ENCODE results near the gene SLC2A8.

SLC2A8 gene

DNA sequence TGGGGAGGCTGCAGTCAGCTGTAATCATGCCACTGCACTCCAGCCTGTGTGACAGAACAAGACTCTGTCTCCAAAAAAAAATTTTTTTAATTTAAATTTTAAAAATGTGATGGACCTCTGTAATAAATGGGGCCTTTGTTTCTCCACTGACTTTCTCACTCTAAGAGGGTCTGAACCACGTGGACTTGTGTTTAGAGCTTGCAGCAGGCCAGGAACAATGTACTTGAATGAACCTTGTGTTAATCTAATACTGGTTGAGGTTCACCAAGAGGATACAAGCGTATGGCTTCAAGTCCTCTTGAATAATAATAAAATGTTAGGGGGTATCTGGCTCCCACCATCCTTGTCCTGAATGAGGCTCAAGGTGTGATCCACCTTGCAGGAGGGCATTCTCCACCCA is 14.4 kb upstream of the SLC2A8 start:
- DNase-seq = no peak

DNA sequence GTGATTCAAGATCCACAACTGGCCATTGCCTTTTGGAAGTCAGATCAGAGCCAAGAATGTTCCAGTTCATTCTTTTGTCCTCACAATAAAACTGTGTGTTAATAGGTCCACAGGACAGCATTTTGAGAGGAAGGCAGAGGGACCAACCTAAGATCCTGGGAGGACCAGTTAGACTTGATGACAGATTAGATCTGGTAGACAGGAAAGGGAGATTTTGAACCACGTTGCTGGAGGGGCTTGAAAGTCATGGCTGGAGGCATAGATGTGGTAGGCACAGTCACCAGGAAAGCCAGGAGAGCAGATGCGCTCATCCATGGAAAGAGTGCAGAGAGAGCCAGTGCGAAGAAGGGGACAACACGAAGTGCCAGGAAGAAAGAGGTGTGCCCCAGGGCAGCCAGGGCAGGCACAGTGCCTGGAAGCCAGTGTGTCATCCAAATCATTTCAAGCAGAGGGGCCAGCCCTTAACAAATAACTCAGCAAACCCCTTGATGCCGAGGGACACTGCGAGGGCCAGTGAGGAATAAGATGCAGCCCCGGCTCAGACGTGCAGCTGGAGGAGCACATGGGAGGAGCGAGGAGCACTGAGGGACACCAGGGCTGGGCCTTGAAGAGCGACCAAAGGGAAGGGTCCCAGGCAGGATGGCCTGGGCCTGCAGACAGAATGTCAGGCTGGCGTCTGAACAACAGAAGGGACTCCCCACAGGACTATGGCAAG is 12.8 kb upstream of the SLC2A8 start:
- DNase-seq = no peak

DNA sequence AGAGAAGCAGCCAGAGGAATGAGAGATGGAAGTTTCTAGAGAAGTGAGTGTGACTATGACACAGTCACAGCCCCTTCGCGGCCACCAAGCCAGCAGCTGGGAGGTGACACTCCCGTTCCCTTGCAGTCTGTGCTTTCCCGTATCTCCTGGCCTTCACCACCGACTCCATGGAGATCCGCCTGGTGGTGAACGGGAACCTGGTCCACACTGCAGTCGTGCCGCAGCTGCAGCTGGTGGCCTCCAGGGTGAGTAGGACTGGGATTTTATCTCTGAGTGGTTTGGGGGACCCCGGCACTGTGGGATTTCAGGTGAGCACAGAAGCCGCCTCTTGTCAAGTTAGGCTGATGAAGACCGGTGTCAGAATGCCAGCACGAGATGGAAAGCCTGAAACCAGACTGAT is 12.1 kb upstream of the SLC2A8 start:
- DNase-seq = no peak

DNA sequence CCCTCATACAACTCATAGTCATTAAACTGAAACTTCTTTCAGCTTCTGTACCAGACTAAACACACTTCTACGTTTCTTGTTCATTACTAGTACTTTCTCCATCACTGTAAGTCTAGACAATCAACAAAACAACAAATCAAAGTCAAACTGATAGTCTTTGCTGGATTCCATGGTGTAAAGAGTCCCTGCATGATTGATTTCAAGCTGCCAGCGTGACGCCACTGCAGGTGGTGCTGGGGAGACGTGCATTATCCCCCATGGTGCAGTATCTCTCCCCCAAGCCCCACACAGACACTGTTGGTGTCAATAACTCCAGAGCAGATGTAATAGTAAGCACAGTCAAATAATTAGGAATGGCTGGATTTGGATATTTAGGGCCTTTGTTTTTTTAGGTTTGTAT is 10.7 kb upstream of the SLC2A8 start:
- DNase-seq = no peak

DNA sequence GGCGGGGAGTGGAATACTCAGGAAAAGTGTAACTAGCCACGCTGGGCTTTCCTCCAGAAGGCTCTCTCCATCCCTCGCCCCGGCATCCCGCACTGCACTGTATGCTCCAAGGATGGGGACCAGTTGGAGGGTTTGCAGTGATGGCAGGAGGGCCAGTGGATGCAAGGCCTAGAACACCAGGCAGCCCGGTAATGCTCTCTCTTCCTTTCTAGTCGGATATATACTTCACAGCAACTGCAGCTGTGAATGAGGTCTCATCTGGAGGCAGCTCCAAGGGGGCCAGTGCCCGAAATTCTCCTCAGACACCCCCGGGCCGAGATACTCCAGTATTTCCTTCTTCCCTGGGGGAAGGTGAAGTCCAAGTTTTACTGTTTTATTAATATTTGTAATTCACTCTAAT is 10.0 kb upstream of the SLC2A8 start:
- DNase-seq = no peak

DNA sequence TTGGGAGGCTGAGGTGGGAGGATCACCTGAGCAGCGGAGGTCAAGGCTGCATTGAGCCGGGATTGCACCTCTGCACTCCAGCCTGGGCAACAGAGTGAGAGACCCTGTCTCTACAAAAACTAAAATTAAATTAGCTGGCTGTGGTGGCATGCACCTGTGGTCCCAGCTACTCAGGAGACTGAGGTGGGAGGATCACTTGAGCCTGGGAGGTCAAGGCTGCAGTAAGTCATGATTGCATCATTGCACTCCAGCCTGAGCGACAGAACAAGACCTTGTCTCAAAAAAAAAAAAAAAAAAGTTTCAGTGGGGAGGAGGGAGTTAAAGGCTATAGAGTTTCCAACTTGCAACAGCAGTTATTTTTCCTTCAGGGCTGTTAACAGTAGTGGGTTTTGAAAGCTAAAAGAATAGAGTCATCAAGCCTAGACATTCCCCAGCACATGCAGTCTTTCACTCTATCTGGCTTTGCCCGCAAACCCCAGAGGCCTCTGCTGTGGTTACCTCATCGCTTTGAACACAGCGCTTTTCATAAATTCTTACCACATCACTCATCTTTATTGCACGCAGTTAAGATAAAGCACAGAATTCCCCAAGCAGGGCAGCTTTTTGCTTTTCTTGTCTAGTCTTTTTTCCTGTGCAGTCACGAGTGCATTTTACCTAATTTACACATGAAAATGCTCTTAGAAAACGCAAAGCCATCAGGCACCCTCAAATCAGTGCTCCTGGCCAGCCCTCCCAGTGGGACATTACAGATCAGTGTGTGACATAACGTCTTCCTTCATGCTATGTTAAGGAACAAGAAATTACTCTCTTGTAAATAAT is 8.7 kb upstream of the SLC2A8 start:
- no peak for DNase-seq

DNA sequence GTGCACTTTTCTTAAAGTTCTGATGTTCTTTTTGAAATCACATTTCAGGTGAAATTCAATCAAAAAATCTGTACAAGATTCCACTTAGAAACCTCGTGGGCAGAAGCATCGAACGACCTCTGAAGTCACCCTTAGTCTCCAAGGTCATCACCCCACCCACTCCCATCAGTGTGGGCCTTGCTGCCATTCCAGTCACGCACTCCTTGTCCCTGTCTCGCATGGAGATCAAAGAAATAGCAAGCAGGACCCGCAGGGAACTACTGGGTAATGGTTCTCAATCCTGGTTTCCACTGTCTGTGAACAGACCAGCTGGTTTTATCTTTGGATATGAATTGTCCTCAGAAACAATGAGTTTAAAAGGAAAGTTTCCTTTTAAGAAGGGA is 8.1 kb upstream of the SLC2A8 start:
- no peak for DNase-seq

DNA sequence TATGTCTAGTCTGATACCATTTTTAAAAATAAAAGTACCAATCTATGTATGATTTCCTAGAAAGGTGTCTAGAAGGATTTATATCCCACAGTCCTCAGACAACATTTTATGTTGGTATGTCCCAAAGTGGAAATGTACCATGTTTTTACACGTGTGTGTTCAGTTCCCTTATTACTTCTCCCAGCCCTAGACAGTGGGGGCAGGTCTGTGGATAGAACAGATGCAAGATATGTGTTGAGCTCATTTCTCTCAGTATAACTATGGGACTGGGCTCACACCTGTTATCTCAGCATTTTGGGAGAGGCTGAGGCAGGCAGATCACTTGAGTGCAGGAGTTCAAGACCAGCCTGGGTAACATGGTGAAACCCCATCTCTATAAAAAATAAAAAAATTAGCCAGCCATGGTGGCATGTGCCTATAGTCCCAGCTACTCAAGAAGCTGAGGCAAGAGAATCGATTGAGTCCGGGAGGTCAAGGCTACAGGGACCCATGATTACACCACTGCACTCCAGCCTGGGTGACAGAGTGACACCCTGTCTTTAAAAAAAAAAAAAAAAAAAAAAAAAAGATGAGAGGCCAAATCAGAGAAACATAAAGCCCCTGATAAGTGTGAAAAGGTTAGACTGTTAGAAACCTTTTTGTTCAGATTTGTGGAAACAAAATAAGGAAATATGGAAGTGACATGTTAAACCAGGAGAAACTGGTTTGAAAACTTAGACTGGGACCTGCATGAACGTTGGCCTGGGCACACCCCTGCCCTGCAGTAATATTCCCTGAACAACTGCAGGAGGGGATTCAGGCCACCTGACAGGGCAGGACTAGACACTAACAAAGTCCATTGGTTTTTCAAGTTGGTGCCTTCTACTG is 7.4 kb upstream of the SLC2A8 start:
- no peak for DNase-seq

DNA sequence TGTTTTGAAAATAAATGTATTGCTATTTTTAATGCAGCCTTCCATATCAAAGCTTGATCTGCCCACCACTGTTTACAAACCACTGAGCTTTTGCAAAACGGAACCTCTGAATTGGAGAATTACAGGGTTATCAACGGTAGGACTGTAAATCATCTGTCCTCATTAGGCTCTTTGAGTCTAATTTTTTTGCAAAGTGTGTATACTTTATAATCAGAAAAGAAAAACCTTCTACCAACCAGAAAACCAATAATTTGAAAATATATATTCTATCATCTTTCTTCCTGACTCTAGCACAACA is 6.8 kb upstream of the SLC2A8 start:
- DNase-seq = no peak

DNA sequence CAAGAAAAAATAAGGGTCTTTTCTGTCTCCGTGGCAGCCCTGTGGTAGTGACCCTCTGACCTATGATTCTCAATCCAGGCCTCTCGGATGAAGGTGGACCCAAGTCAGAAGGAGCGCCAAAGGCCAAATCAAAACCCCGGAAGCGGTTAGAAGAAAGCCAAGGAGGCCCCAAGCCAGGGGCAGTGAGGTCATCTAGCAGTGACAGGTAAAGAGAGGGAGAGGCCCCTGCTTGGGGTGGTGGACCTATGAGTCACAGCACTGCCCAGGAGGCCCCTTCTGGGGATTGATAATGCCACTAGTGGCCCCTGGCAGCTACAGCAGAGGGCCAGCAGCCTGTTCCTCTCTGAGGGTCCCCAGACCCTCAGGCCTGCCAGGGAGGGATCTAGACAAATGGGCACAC is 6.4 kb upstream of the SLC2A8 start:
- no peak for DNase-seq

DNA sequence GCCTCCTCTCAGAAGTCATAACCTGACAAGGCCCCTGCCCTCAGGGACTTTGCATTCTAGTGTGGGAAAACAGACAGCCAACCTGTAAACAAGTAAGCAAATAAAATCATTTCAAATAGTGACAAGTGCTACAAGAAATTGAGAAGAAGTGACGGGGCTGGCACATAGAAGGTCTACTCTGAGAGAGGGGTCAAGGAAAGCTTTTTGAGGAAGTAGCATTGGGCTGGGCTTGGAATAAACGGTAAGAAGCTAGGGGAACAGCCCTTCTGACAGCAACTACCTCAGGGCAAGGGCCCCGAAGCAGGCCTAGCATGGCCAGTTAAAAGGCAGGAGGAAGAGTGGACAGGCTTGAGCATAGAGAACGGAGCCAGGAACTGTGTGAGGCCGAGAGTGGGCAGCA is 4.8 kb upstream of the SLC2A8 start:
- DNase-seq = no peak

DNA sequence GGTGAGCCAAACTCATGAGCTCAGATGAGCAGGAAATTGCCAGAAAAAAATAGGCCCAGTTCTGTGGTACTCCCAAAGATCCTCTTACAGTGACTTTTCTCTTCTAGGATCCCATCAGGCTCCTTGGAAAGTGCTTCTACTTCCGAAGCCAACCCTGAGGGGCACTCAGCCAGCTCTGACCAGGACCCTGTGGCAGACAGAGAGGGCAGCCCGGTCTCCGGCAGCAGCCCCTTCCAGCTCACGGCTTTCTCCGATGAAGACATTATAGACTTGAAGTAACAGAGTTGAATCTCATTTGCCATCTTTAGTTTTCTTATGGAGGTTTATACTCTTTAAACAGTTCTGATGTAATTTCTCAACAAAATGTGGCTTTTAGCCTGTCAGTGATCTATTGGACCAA is 4.0 kb upstream of the SLC2A8 start:
- no peak for DNase-seq

DNA sequence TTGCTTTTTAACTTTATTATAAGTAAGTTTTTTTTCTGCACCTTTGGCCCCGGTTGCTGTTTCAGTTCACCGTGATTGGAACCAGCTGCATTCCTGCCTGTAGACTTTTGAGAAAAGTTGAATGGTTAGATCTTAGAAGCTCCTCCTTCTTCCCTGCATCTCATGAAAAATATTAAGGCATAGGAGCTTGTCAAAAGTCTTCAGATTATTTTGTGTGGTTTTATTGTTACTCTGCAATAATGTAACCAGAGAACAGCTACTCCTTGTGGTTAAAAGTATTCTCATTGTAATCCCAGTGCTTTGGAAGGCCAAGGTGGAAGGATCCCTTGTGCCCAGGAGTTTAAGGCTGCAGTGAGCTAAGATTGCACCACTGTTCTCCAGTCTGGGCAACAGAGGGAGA is 3.3 kb upstream of the SLC2A8 start:
- DNase-seq = no peak

DNA sequence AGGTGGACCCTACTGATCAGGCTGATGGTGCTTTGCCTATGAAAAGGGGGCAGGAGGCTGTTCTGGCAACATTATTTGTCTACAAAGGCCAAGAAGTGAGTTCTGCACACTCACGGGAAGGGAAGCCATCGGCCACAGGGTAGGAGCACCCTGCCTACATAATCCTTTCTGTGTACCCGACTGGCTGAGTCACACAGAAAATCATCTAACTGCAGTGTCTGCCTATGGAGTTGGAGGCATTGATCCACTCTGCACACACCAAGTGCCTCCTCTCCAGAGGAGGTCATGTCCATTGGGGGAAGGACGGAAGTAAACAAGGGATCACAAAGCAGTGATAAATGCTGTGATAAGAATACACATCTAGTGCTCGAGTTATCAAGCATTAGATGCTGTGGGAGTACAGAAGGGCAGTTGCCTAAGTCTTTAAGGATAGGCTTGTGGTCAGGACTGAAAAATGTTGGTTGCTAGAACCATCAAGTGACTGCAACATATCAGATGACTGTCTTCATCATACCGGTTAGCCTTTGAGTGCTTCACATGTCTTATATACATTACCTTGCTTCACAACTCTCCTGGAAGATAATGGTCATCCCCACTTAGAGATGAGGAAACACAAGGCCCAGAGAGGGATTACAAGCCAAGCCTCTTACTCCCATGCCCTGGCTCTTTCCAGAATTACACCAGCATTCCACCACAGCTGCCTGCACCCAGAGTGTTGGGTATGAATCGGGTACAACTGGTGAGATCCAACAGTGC is 1.3 kb upstream of the SLC2A8 start:
- DNase-seq = no peak

DNA sequence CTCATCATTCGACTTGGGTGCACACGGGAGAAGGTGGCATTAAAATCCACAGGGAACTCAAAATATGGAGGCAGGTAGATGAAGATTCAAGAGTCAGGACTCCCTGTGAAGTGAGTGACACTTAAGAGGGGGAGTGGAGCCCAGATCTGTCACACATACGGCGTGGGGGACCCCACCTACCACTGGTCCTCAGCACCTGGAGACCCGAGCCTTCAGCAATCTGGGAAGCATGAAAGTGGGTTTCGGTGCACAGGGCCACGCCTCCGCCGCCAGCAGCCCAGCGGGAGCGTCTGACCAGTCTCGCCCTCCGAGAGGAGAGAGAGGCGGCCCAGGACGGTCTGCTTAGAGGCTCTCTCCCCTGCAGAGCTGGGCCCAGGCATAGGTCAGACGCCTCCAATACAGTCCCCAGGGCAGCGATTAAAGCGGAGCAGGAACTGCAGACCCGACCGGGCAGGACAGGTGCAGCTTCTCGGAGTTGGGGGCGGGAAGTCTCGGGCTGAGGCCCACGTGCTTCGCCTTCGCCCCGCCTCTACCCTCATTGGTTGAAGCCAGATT is 639 bp upstream of the SLC2A8 start:
- DNase-seq = no peak

DNA sequence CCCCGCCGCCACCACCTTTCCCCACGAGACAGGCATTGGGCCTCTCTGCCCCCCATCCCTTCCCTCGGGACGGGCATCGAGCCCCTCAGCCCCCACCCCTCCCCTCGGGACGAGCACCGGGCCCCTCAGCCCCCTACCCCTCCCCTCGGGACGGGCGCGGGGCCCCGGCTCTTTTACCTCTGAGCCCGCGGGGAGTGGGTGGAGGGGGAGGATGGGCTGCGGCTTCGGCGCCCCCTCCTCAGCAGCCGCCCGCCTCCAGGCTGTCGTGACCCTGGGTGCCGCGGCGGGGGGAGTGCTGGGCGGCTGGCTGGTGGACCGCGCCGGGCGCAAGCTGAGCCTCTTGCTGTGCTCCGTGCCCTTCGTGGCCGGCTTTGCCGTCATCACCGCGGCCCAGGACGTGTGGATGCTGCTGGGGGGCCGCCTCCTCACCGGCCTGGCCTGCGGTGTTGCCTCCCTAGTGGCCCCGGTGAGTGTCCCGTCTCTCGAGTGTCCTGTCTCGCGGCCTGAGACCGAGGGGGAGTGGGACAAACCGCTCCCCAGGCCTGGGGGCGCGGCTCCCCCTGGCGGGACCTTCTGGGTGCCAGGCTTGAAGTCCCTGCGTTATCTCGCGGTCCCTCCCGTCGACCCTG is 791 bp downstream of the SLC2A8 start:
- no peak for DNase-seq

DNA sequence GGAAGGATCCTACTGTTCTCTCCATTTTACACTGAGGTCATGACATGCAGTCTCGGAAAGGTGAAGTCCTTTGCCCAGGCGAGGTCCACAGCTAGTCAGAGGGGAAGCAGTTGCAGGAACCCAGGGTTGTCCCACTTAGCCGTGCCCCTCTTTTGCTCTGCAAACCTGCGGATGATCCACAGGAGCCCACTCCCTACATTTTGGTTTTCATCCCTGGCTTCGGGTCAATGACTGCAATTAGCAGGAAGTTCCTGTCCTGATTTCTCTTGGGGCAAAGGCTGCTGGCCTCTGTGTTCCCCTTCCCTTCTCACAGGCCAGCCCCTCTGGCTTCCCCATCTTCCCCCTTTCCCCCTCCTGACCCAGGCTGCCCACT is 1.3 kb downstream of the SLC2A8 start:
- DNase-seq = no peak

DNA sequence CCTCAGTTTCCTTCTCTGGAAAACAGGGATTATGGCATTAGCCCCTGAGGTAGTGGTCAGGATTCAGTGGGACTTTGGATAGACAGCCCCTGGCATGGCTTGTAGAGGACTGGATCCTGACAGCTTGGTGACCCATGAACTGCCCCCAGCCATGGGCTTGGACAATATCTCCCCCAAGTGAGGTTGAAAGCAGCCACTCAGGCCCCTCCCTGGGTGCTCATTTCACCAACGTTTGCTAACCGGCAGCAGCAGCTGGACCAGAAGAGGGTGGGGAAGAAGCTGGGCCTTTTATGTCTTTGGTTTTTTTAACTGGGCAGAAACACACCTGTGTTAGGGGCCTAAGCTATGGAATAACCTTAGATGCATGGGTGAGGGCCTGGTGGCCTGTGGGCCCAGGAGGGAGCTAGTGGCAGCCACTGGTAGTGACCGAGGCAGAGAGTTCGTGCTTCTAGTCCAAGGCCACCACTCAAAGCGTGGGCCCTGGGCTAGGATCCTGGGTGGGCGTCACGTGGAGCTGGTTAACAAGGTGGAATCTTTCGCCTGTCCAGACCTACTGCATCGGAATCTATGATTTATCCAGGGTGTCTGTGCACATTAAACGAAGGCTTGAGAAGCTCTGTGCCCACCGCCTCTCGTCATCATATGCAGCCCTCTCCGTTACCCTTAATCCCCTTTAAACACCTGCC is 1.9 kb downstream of the SLC2A8 start:
- DNase-seq = no peak

DNA sequence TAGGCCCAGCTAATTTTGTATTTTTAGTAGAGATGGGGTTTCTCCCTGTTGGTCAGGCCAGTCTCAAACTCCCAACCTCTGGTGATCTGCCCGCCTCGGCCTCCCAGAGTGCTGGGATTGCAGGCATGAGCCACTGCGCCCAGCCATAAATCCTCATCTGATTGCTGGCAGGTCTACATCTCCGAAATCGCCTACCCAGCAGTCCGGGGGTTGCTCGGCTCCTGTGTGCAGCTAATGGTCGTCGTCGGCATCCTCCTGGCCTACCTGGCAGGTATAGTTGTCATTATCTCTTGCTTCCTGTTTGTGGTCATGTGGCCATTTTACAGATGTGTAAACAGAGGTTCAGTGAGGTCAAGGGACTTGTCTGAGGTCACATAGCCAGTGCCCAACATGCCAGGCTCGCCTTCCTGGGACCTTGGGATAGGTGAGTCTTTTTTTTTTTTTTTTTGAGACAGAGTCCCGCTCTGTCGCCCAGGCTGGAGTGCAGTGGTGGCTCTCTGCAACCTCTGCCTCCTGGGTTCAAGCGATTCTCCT is 2.8 kb downstream of the SLC2A8 start:
- no peak for DNase-seq

DNA sequence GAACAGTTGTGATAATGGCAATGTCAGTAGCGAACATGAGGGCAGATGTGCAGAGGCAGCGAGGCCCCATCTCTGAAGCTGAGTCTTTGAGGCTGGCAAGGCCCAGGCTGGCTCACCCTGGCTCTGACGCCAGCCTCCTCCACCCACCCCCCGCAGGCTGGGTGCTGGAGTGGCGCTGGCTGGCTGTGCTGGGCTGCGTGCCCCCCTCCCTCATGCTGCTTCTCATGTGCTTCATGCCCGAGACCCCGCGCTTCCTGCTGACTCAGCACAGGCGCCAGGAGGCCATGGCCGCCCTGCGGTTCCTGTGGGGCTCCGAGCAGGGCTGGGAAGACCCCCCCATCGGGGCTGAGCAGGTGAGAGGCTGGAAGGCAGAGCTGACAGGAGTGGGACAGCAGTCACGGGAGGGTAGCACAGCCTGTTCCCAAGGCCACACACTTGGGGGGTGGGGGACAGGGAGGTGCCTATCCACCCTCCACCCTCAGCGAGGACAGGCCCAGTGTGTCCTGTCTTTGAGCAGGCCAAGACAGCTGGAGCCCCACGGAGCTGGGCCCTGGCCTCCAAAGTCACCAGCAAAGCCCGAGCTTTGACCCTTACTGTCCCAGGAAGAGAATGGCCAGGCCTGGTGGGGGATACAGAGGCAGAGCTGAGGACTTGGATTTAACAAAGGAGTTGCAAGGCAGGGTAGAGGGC is 5.6 kb downstream of the SLC2A8 start:
- no peak for DNase-seq
